ENCODE measurements around the gene EPHX1.

- no peak for TF ChIP-seq CTCF (IDR thresholded peaks at IDR 0.05)
- TF ChIP-seq POLR2A (IDR thresholded peaks at IDR 0.05) = no peak
Observed at GRCh38 chr1:225846331-225847310, 36.7 kb downstream of the EPHX1 start.

All from ovary (tissue), 3 donors.